Activated CD4-positive, alpha-beta T cell treated with anti-CD3 and anti-CD28 coated beads for 4 hours (primary cell): ENCODE measurements around the gene LSM7.

Experiments
- DNase-seq, 2 donors: peaks; one replicate each; pipeline ENCODE4 v3.0.0-alpha.2; 2020

The LSM7 gene

GRCh38 chr19:2320939-2321338, 7.4 kb downstream of the LSM7 start:
- no peak for DNase-seq

GRCh38 chr19:2320049-2320448, 8.3 kb downstream of the LSM7 start:
- DNase-seq: no peak

- no peak for DNase-seq
Measured at GRCh38 chr19:2319551-2319950, 8.8 kb downstream of the LSM7 start.

- DNase-seq: no peak
Measured at GRCh38 chr19:2318923-2319322, 9.5 kb downstream of the LSM7 start.

GRCh38 chr19:2317756-2318155, 10.6 kb downstream of the LSM7 start:
- no peak for DNase-seq

- no peak for DNase-seq
Measured at GRCh38 chr19:2317300-2317699, 11.1 kb downstream of the LSM7 start.

GRCh38 chr19:2315818-2316353, 12.5 kb downstream of the LSM7 start:
- no peak for DNase-seq

GRCh38 chr19:2315121-2315817, 13.1 kb downstream of the LSM7 start:
- no peak for DNase-seq

GRCh38 chr19:2312820-2313501, 15.4 kb downstream of the LSM7 start:
- DNase-seq: no peak

GRCh38 chr19:2311093-2311492, 17.3 kb downstream of the LSM7 start:
- DNase-seq: no peak

GRCh38 chr19:2309734-2310362, 18.5 kb downstream of the LSM7 start:
- no peak for DNase-seq

GRCh38 chr19:2308114-2308556, 20.3 kb downstream of the LSM7 start, which contains the start of gene LINGO3:
LINGO3 (minus strand) TSS chr19:2308154; CDS start chr19:2291776, 16,378 bp downstream.
- no peak for DNase-seq

- DNase-seq: no peak
Measured at GRCh38 chr19:2307518-2308012, 20.8 kb downstream of the LSM7 start.

GRCh38 chr19:2306971-2307370, 21.4 kb downstream of the LSM7 start:
- DNase-seq: no peak

- no peak for DNase-seq
Measured at GRCh38 chr19:2306281-2306806, 22.0 kb downstream of the LSM7 start.

GRCh38 chr19:2305452-2306280, 22.7 kb downstream of the LSM7 start:
- no peak for DNase-seq

GRCh38 chr19:2303211-2303798, 25.1 kb downstream of the LSM7 start:
- no peak for DNase-seq

GRCh38 chr19:2302319-2303210, 25.8 kb downstream of the LSM7 start:
- DNase-seq: no peak

- no peak for DNase-seq
Measured at GRCh38 chr19:2300533-2300932, 27.9 kb downstream of the LSM7 start.

GRCh38 chr19:2296141-2296540, 32.2 kb downstream of the LSM7 start:
- no peak for DNase-seq
